Breast epithelium (tissue), 4 donors: ENCODE measurements around the gene PIR. TPM values are rescaled to one million over a fixed set of nuclear protein-coding genes. Genes with fewer than 3 reads are reported as not detected.

Experiments
- DNase-seq, 2 donors: peaks; one replicate each; pipeline ENCODE4 v3.0.0-alpha.2; 2019; ENCODE audit warnings: low spot score in 2 of 2
- H3K27ac ChIP-seq, 2 donors: fragments of 200-600 bp; sonication (generic) in 1 of 2; one replicate each; pipeline ENCODE4 v1.5.1; 2016 to 2019; ENCODE audit warnings: mild to moderate bottlenecking in 1 of 2
- H3K27me3 ChIP-seq, 2 donors: fragments of 200-600 bp; sonication (generic) in 1 of 2; one replicate each; pipeline versions ENCODE4 v1.5.1 to v1.6.0; 2017 to 2019; ENCODE audit warnings: control low read depth in 1 of 2, mild to moderate bottlenecking in 1 of 2
- H3K36me3 ChIP-seq: fragments of 200-600 bp; one replicate; pipeline ENCODE4 v1.5.1; 2019
- H3K4me1 ChIP-seq, 2 donors: fragments of 200-600 bp; sonication (generic); one replicate each; pipeline ENCODE4 v1.5.1; 2016 to 2019; ENCODE audit warnings: control low read depth in 1 of 2
- H3K4me3 ChIP-seq, 3 donors: fragments of 200-600 bp; sonication (generic); 1 replicate in 2 of 3; 2 replicates in 1 of 3; pipeline ENCODE4 v1.5.1; 2016 to 2019; ENCODE audit warnings: mild to moderate bottlenecking in 3 of 3, moderate library complexity in 2 of 3
- H3K9me3 ChIP-seq, 2 donors: fragments of 200-600 bp; sonication (generic) in 1 of 2; one replicate each; pipeline ENCODE4 v1.5.1; 2016 to 2019; ENCODE audit warnings: control low read depth in 1 of 2
- POLR2A ChIP-seq: fragments of 450-650 bp; IDR thresholded peaks from one replicate; pipeline ENCODE4 v1.6.1; 2016; ENCODE audit warnings: antibody characterized with exemption, mild to moderate bottlenecking, moderate library complexity
- POLR2AphosphoS5 ChIP-seq, 3 donors: sonication (generic); formaldehyde crosslinking; IDR thresholded peaks; one replicate each; pipeline ENCODE4 v1.6.1; 2017; ENCODE audit warnings: antibody characterized with exemption in 3 of 3
- intact Hi-C: fragments of 100-400 bp; cut with DNase I; formaldehyde crosslinking; loops from one replicate; pipeline ENCODE4 v1.15.1; 2023; ENCODE audit warnings: low total_unique reads
- total RNA-seq, 3 donors: library from RNA; depleted of rRNA; stranded (reverse); fragments of >200 nt; gene quantifications; one replicate each; pipeline ENCODE4 v1.1.0, GENCODE V29; 2016
- TF ChIP-seq, protein P1 (sequence below), 3 donors: fragments of 450-650 bp; IDR thresholded peaks; one replicate each; pipeline ENCODE4 v1.5.1; 2016 to 2017; ENCODE audit warnings: antibody characterized with exemption in 3 of 3, mild to moderate bottlenecking in 3 of 3, moderate library complexity in 3 of 3

PIR gene
- total RNA-seq, 3 donors from 2014 or later: 11.6 to 20.6 (median 14.4) TPM

DNA sequence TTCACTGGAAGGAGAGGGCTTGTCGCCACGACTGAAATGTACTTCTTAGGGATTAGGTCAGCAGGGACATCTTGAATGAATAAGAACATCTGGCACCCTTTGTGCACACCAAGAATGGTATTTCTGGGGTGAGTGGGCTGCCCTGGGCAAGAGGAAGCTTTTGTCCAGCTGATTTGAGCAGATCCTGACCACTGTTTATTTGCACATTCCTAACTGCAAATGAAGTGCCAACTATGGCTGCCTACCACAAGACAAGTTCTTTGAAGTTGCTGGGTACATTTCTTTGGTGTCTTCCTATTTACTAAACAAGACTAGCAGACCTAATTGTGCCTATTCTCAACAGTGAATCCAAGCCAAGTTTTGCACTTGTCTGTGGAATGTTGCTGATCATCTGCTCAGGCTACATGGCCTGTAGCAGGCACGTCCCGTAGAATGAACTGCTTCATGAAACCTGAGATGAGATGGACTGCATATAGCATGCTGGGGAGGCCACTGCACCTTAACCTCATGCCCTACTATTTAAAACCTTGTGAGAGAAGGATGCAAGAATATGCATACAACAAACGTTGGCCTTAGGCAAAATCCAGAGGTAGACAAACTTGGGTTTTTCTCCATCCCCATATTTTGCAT is 45.0 kb downstream of the PIR start:
- Histone ChIP-seq H3K36me3 (no peaks in the 10 kb centered on the region), H3K9me3 (no peaks in the 10 kb centered on the region), H3K27ac (no peak overlapping the region), H3K4me1 (no peaks in the 10 kb centered on the region), H3K4me3 (no peak overlapping the region), H3K27me3 (peaks cover 0 to 25% of the 10 kb centered on the region in 2 donors)
- DNase-seq: no peak
- intact Hi-C loops: no loop called here
- TF ChIP-seq, protein P1, sequence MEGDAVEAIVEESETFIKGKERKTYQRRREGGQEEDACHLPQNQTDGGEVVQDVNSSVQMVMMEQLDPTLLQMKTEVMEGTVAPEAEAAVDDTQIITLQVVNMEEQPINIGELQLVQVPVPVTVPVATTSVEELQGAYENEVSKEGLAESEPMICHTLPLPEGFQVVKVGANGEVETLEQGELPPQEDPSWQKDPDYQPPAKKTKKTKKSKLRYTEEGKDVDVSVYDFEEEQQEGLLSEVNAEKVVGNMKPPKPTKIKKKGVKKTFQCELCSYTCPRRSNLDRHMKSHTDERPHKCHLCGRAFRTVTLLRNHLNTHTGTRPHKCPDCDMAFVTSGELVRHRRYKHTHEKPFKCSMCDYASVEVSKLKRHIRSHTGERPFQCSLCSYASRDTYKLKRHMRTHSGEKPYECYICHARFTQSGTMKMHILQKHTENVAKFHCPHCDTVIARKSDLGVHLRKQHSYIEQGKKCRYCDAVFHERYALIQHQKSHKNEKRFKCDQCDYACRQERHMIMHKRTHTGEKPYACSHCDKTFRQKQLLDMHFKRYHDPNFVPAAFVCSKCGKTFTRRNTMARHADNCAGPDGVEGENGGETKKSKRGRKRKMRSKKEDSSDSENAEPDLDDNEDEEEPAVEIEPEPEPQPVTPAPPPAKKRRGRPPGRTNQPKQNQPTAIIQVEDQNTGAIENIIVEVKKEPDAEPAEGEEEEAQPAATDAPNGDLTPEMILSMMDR (IDR thresholded peaks at IDR 0.05): no peak
- TF ChIP-seq POLR2A (no peak), POLR2AphosphoS5 (IDR thresholded peaks at IDR 0.05) (no peak)

DNA sequence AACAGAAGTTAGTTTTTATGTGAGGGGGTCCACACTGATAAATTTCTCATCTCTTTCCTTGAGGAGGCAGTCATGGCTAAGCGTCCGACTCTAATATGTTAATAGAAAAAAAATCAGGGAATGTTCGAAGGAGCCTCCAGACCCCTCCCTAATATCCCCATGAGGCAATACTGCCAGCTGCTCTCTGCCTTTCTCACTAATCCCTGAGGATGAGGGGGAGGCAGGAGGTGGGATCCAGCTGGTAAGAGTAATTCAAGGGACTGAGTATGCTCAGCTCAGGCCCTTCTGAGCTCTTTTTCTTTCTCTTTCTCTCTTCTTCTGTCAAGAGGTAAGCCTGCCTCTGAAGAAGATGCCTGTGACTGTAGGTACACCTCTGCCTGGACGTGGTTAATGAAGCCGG is 51.7 kb downstream of the PIR start:
- Histone ChIP-seq H3K4me3 (no peak overlapping the region), H3K27ac (no peak overlapping the region), H3K9me3 (no peaks in the 10 kb centered on the region), H3K36me3 (no peaks in the 10 kb centered on the region), H3K27me3 (peaks cover 0 to 38% of the 10 kb centered on the region in 2 donors), H3K4me1 (no peaks in the 10 kb centered on the region)
- intact Hi-C loops: no loop called here
- no peak for DNase-seq
- no peak for TF ChIP-seq POLR2AphosphoS5 (IDR thresholded peaks at IDR 0.05)

DNA sequence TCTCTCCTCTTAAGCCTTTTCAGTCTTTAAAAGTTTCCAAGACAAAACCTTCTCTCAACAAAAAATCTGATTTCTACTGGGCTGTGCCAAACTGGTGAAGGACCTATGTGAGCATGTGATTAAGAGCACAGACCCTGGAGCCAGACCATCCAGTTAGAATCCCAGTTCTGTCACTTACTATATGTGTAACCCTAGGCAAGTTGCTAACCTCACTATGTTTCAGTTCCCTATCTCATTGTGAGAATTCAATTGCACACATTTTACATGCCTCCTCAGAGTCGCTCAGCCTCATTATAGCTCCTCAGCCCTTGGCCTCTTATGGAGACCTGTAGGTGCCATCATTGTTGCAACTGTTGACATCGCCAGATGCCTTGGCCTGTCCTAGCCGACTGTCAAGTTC is 54.8 kb downstream of the PIR start:
- Histone ChIP-seq H3K36me3 (no peaks in the 10 kb centered on the region), H3K27me3 (peaks cover 0 to 35% of the 10 kb centered on the region in 2 donors), H3K4me3 (no peak overlapping the region), H3K9me3 (no peaks in the 10 kb centered on the region), H3K4me1 (no peaks in the 10 kb centered on the region), H3K27ac (no peak overlapping the region)
- no peak for DNase-seq
- intact Hi-C loops: loop anchor here (2.0 kb wide), 1 partner anchor 66 kb away; no protein-coding TSS in a partner anchor
- TF ChIP-seq, protein P1 (IDR thresholded peaks at IDR 0.05): no peak
- TF ChIP-seq POLR2A: no peak
- no peak for TF ChIP-seq POLR2AphosphoS5 (IDR thresholded peaks at IDR 0.05)

DNA sequence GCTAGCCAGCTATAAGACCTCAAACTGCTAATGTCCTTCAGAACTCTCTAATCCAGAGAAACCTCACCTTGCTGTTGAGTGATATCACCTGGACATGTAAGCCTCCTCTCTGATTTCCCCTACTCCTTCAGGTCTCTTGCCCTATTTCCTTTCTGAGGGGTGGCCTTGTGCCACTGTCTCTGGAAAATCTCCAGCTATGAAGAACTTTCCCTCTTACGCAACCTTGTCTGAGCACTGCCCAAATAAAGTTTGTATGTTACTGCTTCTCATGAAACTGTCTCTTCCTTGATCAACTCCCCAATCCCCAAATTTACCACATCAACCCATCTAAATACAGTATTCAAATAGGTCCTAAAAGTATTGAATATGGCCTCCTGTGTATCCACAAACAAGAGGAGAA is 55.4 kb downstream of the PIR start:
- intact Hi-C loops: loop anchor here (2.0 kb wide), 1 partner anchor 65 kb away; no protein-coding TSS in a partner anchor

DNA sequence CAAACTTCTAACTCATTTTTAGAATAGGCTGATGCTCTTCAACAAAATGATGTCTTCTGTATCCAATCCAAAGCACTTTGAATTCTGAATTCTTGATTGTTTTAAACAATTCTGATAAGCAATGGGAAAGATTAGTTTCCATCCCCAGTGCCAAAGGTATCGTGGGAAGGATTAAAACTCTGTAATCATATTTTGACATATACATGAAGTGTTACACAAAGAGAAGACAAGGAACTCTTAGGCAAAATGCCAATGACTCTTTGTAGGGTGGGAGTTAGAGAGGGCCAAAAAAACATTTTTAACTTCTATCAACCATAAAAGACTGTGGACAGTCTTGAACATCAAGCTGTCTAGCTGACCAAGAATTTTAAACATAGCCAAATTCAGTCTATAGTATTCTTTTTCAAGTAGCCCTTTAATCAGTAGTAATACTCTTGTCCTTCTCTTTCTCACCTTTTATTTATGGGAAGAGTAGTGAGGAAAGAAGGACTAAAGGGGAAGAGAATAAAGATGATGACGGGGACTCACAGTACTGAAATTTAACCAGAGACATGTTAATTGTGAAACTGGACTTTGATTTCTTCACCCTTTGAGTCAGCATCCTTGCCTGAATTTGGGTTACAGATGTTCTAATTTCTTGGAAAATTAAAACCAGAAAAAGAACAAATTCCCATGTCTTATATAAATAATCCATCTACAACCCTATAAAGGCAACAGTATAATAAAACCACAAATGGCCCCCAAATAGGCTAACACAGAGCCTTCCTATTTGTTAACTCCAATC is 57.1 kb downstream of the PIR start:
- DNase-seq: no peak
- no peak overlapping the region for H3K4me3 ChIP-seq
- intact Hi-C loops: no loop called here

More for the DNA sequence above, 55.4 kb downstream of the PIR start:
- H3K4me3 ChIP-seq: no peak overlapping the region
- H3K27ac ChIP-seq: no peak overlapping the region
- no peaks in the 10 kb centered on the region for H3K4me1 ChIP-seq
- DNase-seq: no peak
- peaks cover 0 to 35% of the 10 kb centered on the region in 2 donors for H3K27me3 ChIP-seq
- H3K36me3 ChIP-seq: no peaks in the 10 kb centered on the region
- H3K9me3 ChIP-seq: no peaks in the 10 kb centered on the region
- TF ChIP-seq, protein P1 (IDR thresholded peaks at IDR 0.05): no peak
- TF ChIP-seq POLR2A: no peak
- TF ChIP-seq POLR2AphosphoS5 (IDR thresholded peaks at IDR 0.05): no peak

More for the DNA sequence above, 57.1 kb downstream of the PIR start:
- H3K36me3 ChIP-seq: no peaks in the 10 kb centered on the region
- no peaks in the 10 kb centered on the region for H3K4me1 ChIP-seq
- H3K27ac ChIP-seq: peak overlapping the region in 1 of 2 donors; percentile 35
- no peaks in the 10 kb centered on the region for H3K9me3 ChIP-seq
- peaks cover 0 to 26% of the 10 kb centered on the region in 2 donors for H3K27me3 ChIP-seq
- TF ChIP-seq POLR2A (no peak), POLR2AphosphoS5 (IDR thresholded peaks at IDR 0.05) (no peak)
- TF ChIP-seq, protein P1 (IDR thresholded peaks at IDR 0.05): no peak
